CD4-positive, CD25-positive, alpha-beta regulatory T cell (primary cell): ENCODE measurements around the gene KIFC1. TPM values are rescaled to one million over a fixed set of nuclear protein-coding genes. Genes with fewer than 3 reads are reported as not detected.
A peak's percentile ranks its signal among the peaks of the same experiment; 100 is the strongest.
"Not testable (repeated sequence)": the region's sequence is repeated elsewhere in the genome, so short reads cannot be mapped to it uniquely, and the experiment has no call there.

Experiments
- ATAC-seq, 2 donors: fragments of 150-1000 bp; cut with Tn5 transposase; one replicate each; pipeline ENCODE4 v1.10.0; 2021; ENCODE audit warnings: low read depth in 2 of 2, moderate number of reproducible peaks in 2 of 2, moderate library complexity in 1 of 2
- DNase-seq, 3 donors: peaks; one replicate each; pipeline versions ENCODE4 v3.0.0 to v3.0.0-alpha.2; 2012 to 2022; ENCODE audit warnings: mixed read lengths in 1 of 3
- H3K27ac ChIP-seq: one replicate; pipeline ENCODE4 v1.7.0; 2013; ENCODE audit warnings: mild to moderate bottlenecking, low read length; ENCODE audit not compliant: insufficient read depth, poor library complexity, severe bottlenecking
- H3K27me3 ChIP-seq: one replicate; pipeline ENCODE4 v1.7.0; 2013; ENCODE audit warnings: low read length; ENCODE audit not compliant: control insufficient read depth, insufficient read depth
- H3K36me3 ChIP-seq: one replicate; pipeline ENCODE4 v1.7.0; 2013; ENCODE audit warnings: mild to moderate bottlenecking, low read length, moderate library complexity; ENCODE audit not compliant: control insufficient read depth, insufficient read depth
- H3K4me1 ChIP-seq: 2 replicates; pipeline ENCODE4 v1.7.0; 2013; ENCODE audit warnings: mild to moderate bottlenecking, low read length; ENCODE audit not compliant: insufficient read depth, control insufficient read depth, poor library complexity, severe bottlenecking
- H3K4me3 ChIP-seq: one replicate; pipeline ENCODE4 v1.7.0; 2013; ENCODE audit warnings: low read depth, mild to moderate bottlenecking, low read length, moderate library complexity
- H3K9me3 ChIP-seq, 2 experiments: 1 replicate in 1 of 2; 2 replicates in 1 of 2; pipeline ENCODE4 v1.7.0; 2013; ENCODE audit warnings: low read length in 2 of 2, mild to moderate bottlenecking in 1 of 2, moderate library complexity in 1 of 2; ENCODE audit not compliant: control insufficient read depth in 2 of 2
- H3K27ac Mint-ChIP-seq, 3 donors: one replicate each; pipeline ENCODE4 v1.8.0; 2020 to 2022; ENCODE audit warnings: mild to moderate bottlenecking in 3 of 3, mixed read lengths in 3 of 3, moderate library complexity in 2 of 3
- H3K27me3 Mint-ChIP-seq: one replicate; pipeline ENCODE4 v1.8.0; 2022; ENCODE audit warnings: mild to moderate bottlenecking, mixed read lengths
- H3K36me3 Mint-ChIP-seq: one replicate; pipeline ENCODE4 v1.8.0; 2020; ENCODE audit warnings: mixed read lengths
- H3K4me1 Mint-ChIP-seq, 4 donors: one replicate each; pipeline ENCODE4 v1.8.0; 2020 to 2022; ENCODE audit warnings: mixed read lengths in 4 of 4, mild to moderate bottlenecking in 1 of 4
- H3K4me3 Mint-ChIP-seq, 4 donors: one replicate each; pipeline ENCODE4 v1.8.0; 2020 to 2022; ENCODE audit warnings: mild to moderate bottlenecking in 4 of 4, mixed read lengths in 4 of 4, moderate library complexity in 3 of 4
- H3K9me3 Mint-ChIP-seq, 7 donors: one replicate each; pipeline ENCODE4 v1.8.0; 2020 to 2022; ENCODE audit warnings: mixed read lengths in 7 of 7, mild to moderate bottlenecking in 3 of 7, moderate library complexity in 2 of 7
- polyA plus RNA-seq, 4 donors: library from polyadenylated mRNA; unstranded; fragments of 300-500 nt; fragmentation: Illumina TruSeq; gene quantifications; one replicate each; pipeline ENCODE4 v1.2.3, GENCODE V29; 2021
- total RNA-seq: library from RNA; stranded (reverse); gene quantifications from one replicate; pipeline ENCODE4 v1.2.3, GENCODE V29; 2022

Gene KIFC1
- total and polyA plus RNA-seq, 5 donors from 2014 or later, result 0.41 to 8.7 (median 1.4) TPM

GRCh38 chr6:33356295-33356694 lies 35.3 kb upstream of the KIFC1 start:
- no peak overlapping the region for H3K27ac Mint-ChIP-seq

GRCh38 chr6:33357160-33357871 lies 34.3 kb upstream of the KIFC1 start:
- not testable (repeated sequence) for H3K4me1 ChIP-seq, H3K4me1 Mint-ChIP-seq, DNase-seq, H3K27ac Mint-ChIP-seq, H3K27me3 ChIP-seq, H3K9me3 ChIP-seq, H3K36me3 ChIP-seq, H3K27ac ChIP-seq, H3K4me3 Mint-ChIP-seq, ATAC-seq, H3K9me3 Mint-ChIP-seq, H3K4me3 ChIP-seq, H3K36me3 Mint-ChIP-seq
- H3K27me3 Mint-ChIP-seq, result peaks cover 37% of the 10 kb centered on the region

More at GRCh38 chr6:33356295-33356694, 35.3 kb upstream of the KIFC1 start:
- peaks cover 37% of the 10 kb centered on the region for H3K27me3 Mint-ChIP-seq
- H3K36me3 ChIP-seq, result no peaks in the 10 kb centered on the region
- H3K4me1 ChIP-seq, result no peaks in the 10 kb centered on the region
- H3K4me3 ChIP-seq, result no peak overlapping the region
- no peak overlapping the region for H3K27ac ChIP-seq
- H3K4me3 Mint-ChIP-seq, result no peak overlapping the region
- H3K36me3 Mint-ChIP-seq, result no peaks in the 10 kb centered on the region
- no peaks in the 10 kb centered on the region for H3K4me1 Mint-ChIP-seq
- peaks cover 9% of the 10 kb centered on the region for H3K27me3 ChIP-seq
- H3K9me3 ChIP-seq, result no peaks in the 10 kb centered on the region
- ATAC-seq (no peak), DNase-seq (no peak)
- no peaks in the 10 kb centered on the region for H3K9me3 Mint-ChIP-seq

- Histone ChIP-seq H3K4me3 (no peak overlapping the region), H3K36me3 (no peaks in the 10 kb centered on the region), H3K9me3 (no peaks in the 10 kb centered on the region), H3K27ac (no peak overlapping the region), H3K27me3 (peaks cover 9% of the 10 kb centered on the region), H3K4me1 (no peaks in the 10 kb centered on the region)
- no peak overlapping the region for H3K27ac Mint-ChIP-seq
- no peak for ATAC-seq
- no peaks in the 10 kb centered on the region for H3K36me3 Mint-ChIP-seq
- no peak overlapping the region for H3K4me3 Mint-ChIP-seq
- DNase-seq, result no peak
- H3K27me3 Mint-ChIP-seq, result peaks cover 28% of the 10 kb centered on the region
- H3K4me1 Mint-ChIP-seq, result no peaks in the 10 kb centered on the region
- no peaks in the 10 kb centered on the region for H3K9me3 Mint-ChIP-seq
These were observed 32.3 kb upstream of the KIFC1 start for GRCh38 chr6:33359331-33359730.

- H3K4me1 Mint-ChIP-seq, H3K27me3 ChIP-seq, ATAC-seq, H3K9me3 ChIP-seq, H3K36me3 ChIP-seq, H3K4me1 ChIP-seq, H3K4me3 ChIP-seq, H3K36me3 Mint-ChIP-seq, H3K4me3 Mint-ChIP-seq, DNase-seq, H3K27ac ChIP-seq, H3K9me3 Mint-ChIP-seq: not testable (repeated sequence)
- Mint-ChIP-seq H3K27me3 (peaks cover 14% of the 10 kb centered on the region), H3K27ac (peak overlapping the region in 1 of 3 donors; percentile 28)
These were observed 28.1 kb upstream of the KIFC1 start for GRCh38 chr6:33363486-33363885.

GRCh38 chr6:33364475-33365205 lies 27.0 kb upstream of the KIFC1 start:
- H3K4me1 ChIP-seq, H3K27me3 ChIP-seq, H3K4me3 ChIP-seq, H3K36me3 ChIP-seq, H3K27me3 Mint-ChIP-seq, H3K4me3 Mint-ChIP-seq, H3K27ac Mint-ChIP-seq, H3K4me1 Mint-ChIP-seq, H3K9me3 ChIP-seq, ATAC-seq, H3K27ac ChIP-seq, DNase-seq, H3K9me3 Mint-ChIP-seq, H3K36me3 Mint-ChIP-seq: not testable (repeated sequence)

GRCh38 chr6:33365206-33365971 lies 26.2 kb upstream of the KIFC1 start:
- not testable (repeated sequence) for H3K9me3 ChIP-seq, H3K27ac ChIP-seq, DNase-seq, ATAC-seq, H3K9me3 Mint-ChIP-seq, H3K4me3 Mint-ChIP-seq, H3K27me3 Mint-ChIP-seq, H3K36me3 Mint-ChIP-seq, H3K27ac Mint-ChIP-seq, H3K36me3 ChIP-seq, H3K4me3 ChIP-seq, H3K4me1 Mint-ChIP-seq, H3K27me3 ChIP-seq, H3K4me1 ChIP-seq

GRCh38 chr6:33367009-33367714 lies 24.5 kb upstream of the KIFC1 start:
- Mint-ChIP-seq H3K36me3 (no peaks in the 10 kb centered on the region), H3K4me1 (no peaks in the 10 kb centered on the region), H3K27ac (no peak overlapping the region), H3K27me3 (no peaks in the 10 kb centered on the region), H3K4me3 (no peak overlapping the region), H3K9me3 (no peaks in the 10 kb centered on the region)
- no peak for DNase-seq
- Histone ChIP-seq H3K36me3 (no peaks in the 10 kb centered on the region), H3K4me3 (no peak overlapping the region), H3K9me3 (no peaks in the 10 kb centered on the region), H3K27me3 (no peaks in the 10 kb centered on the region), H3K4me1 (no peaks in the 10 kb centered on the region), H3K27ac (no peak overlapping the region)
- ATAC-seq, result no peak
